Endothelial cell of umbilical vein (primary cell): ENCODE results near the gene ITGB8. TPM values are rescaled to one million over a fixed set of nuclear protein-coding genes. Genes with fewer than 3 reads are reported as not detected.

Experiments
- BruUV-seq: library from RNA; stranded (reverse); fragments of 400-500 nt; replicated peaks from 2 replicates; lab custom pipeline; 2021; lab: Mats Ljungman, UMichigan
- CTCF ChIA-PET: fragments of 300-600, 350-600 bp; sonication (Branson Sonifier 250); formaldehyde crosslinking; loops from one replicate; lab custom pipeline; 2021; ENCODE audit warnings: antibody characterized with exemption, inconsistent platforms; lab: Charles Lee
- POLR2A ChIA-PET: fragments of 300-600, 350-600 bp; sonication (Branson Sonifier 250); formaldehyde crosslinking; loops from one replicate; lab custom pipeline; 2021; ENCODE audit warnings: antibody characterized with exemption, inconsistent platforms; lab: Charles Lee
- DNase-seq: peaks from one replicate; pipeline ENCODE4 v3.0.0-alpha.2; 2011; ENCODE audit warnings: low read depth, low spot score
- FAIRE-seq: peaks from 2 replicates; lab custom pipeline; 2011; peaks lifted over from hg19 to GRCh38; lab: Jason Lieb, UNC
- H2AFZ ChIP-seq: 2 replicates; pipeline ENCODE4 v1.6.0; 2012; ENCODE audit warnings: low read depth, low read length, control low read depth, inconsistent platforms
- H3K27ac ChIP-seq: 2 replicates; pipeline ENCODE4 v1.5.1; 2011; ENCODE audit warnings: low read depth, mild to moderate bottlenecking, control low read depth, low read length, moderate library complexity; ENCODE audit not compliant: insufficient read depth
- H3K27me3 ChIP-seq, 2 experiments: 2 replicates each; pipeline versions ENCODE4 v1.6.0 to v1.6.1; 2011; ENCODE audit warnings: low read length in 2 of 2, mixed read lengths in 1 of 2; ENCODE audit not compliant: control insufficient read depth in 2 of 2, insufficient read depth in 2 of 2
- H3K36me3 ChIP-seq, 2 experiments: 2 replicates in 1 of 2; 3 replicates in 1 of 2; pipeline ENCODE4 v1.5.1; 2011; ENCODE audit warnings: low read length in 2 of 2, mild to moderate bottlenecking in 1 of 2, moderate library complexity in 1 of 2; ENCODE audit not compliant: control insufficient read depth in 2 of 2, insufficient read depth in 2 of 2; ENCODE audit errors: extremely low read depth in 1 of 2
- H3K4me1 ChIP-seq: 3 replicates; pipeline ENCODE4 v1.5.1; 2011; ENCODE audit warnings: mild to moderate bottlenecking, low read length; ENCODE audit not compliant: control insufficient read depth, insufficient read depth; ENCODE audit errors: extremely low read depth
- H3K4me2 ChIP-seq: 2 replicates; pipeline ENCODE4 v1.6.1; 2011; ENCODE audit warnings: low read length, control low read depth, mixed read lengths; ENCODE audit not compliant: insufficient read depth
- H3K4me3 ChIP-seq, 3 experiments: fragments of 200-600 bp in 1 of 3; sonication (generic), shearing (Covaris generic) in 1 of 3; replicated peaks in 1 of 3; 2 replicates each; pipeline ENCODE4 v1.5.1; 2011 to 2016; ENCODE audit warnings: control low read depth in 3 of 3, low read length in 3 of 3, mild to moderate bottlenecking in 2 of 3, inconsistent platforms in 1 of 3, low read depth in 1 of 3, moderate library complexity in 1 of 3; ENCODE audit not compliant: insufficient read depth in 1 of 3
- H3K79me2 ChIP-seq: 2 replicates; pipeline ENCODE4 v1.6.0; 2012; ENCODE audit warnings: low read length, inconsistent platforms; ENCODE audit not compliant: control insufficient read depth, insufficient read depth
- H3K9ac ChIP-seq: replicated peaks from 2 replicates; pipeline ENCODE3; 2011; ENCODE audit warnings: low read length, control low read depth; ENCODE audit not compliant: insufficient read depth; ENCODE audit errors: extremely low read depth
- H3K9me1 ChIP-seq: replicated peaks from 3 replicates; pipeline ENCODE4 v1.6.0; 2011; ENCODE audit warnings: mild to moderate bottlenecking, low read length; ENCODE audit not compliant: control insufficient read depth, insufficient read depth; ENCODE audit errors: extremely low read depth
- H3K9me3 ChIP-seq: replicated peaks from 2 replicates; pipeline ENCODE4 v1.5.1; 2012; ENCODE audit warnings: low read length, inconsistent platforms; ENCODE audit not compliant: control insufficient read depth, insufficient read depth
- H4K20me1 ChIP-seq: replicated peaks from 2 replicates; pipeline ENCODE3; 2011; ENCODE audit warnings: mild to moderate bottlenecking, low read length; ENCODE audit not compliant: control insufficient read depth, insufficient read depth; ENCODE audit errors: extremely low read depth
- CTCF ChIP-seq, 2 donors: IDR thresholded peaks; 1 replicate in 1 of 2; 2 replicates in 1 of 2; pipeline ENCODE4 v1.5.1; 2011; ENCODE audit warnings: low read length in 2 of 2, mild to moderate bottlenecking in 2 of 2, moderate library complexity in 2 of 2, control low read depth in 1 of 2, inconsistent platforms in 1 of 2, low read depth in 1 of 2; ENCODE audit not compliant: insufficient read depth in 1 of 2; ENCODE audit errors: extremely low read depth in 1 of 2
- EZH2 ChIP-seq: IDR thresholded peaks from 2 replicates; pipeline ENCODE4 v1.6.1; 2012; ENCODE audit warnings: borderline replicate concordance, low read depth, mild to moderate bottlenecking, moderate library complexity, low read length, inconsistent platforms; ENCODE audit not compliant: severe bottlenecking
- FOS ChIP-seq: IDR thresholded peaks from 2 replicates; pipeline ENCODE4 v1.6.1; 2011; ENCODE audit warnings: mild to moderate bottlenecking, low read length, moderate library complexity, borderline replicate concordance; ENCODE audit not compliant: insufficient read depth
- GATA2 ChIP-seq: IDR thresholded peaks from 2 replicates; pipeline ENCODE4 v1.7.0; 2011; ENCODE audit warnings: low read depth, mild to moderate bottlenecking, moderate library complexity, mixed read lengths, low read length; ENCODE audit not compliant: insufficient read length, insufficient read depth
- JUN ChIP-seq: IDR thresholded peaks from 2 replicates; pipeline ENCODE4 v1.6.1; 2011; ENCODE audit warnings: borderline replicate concordance, low read depth; ENCODE audit not compliant: insufficient read length, insufficient read depth
- MYC ChIP-seq: IDR thresholded peaks from one replicate; pipeline ENCODE4 v1.6.1; 2011; ENCODE audit warnings: mild to moderate bottlenecking, low read depth, low read length
- POLR2A ChIP-seq: IDR thresholded peaks from 2 replicates; pipeline ENCODE4 v1.6.1; 2012; ENCODE audit warnings: low read depth, mild to moderate bottlenecking, control low read depth, low read length
- POLR2AphosphoS5 ChIP-seq: IDR thresholded peaks from 2 replicates; pipeline ENCODE4 v1.6.1; 2012; ENCODE audit warnings: low read depth, mild to moderate bottlenecking, control low read depth, low read length, moderate library complexity; ENCODE audit not compliant: insufficient read depth
- dilution Hi-C: fragments of 300-500 bp; cut with MboI; formaldehyde crosslinking; loops from one replicate; pipeline ENCODE4 v1.15.0; 2019; ENCODE audit warnings: low sequenced_read_pairs; ENCODE audit not compliant: extremely low pct_ligation_motif_present
- intact Hi-C: fragments of 100-400 bp; cut with micrococcal nuclease; formaldehyde crosslinking; loops from one replicate; pipeline ENCODE4 v1.10.0; 2022
- polyA plus RNA-seq, 4 experiments: library from polyadenylated mRNA; depleted of rRNA in 3 of 4; stranded (reverse) in 3 of 4; unstranded in 1 of 4; fragments of >200 nt; gene quantifications; 2 replicates each; pipeline versions ENCODE4 v1.2.1 to v1.2.3, GENCODE V29; 2011 to 2012; ENCODE audit warnings: missing spikeins in 1 of 4
- total RNA-seq: library from RNA; stranded (reverse); gene quantifications from 2 replicates; pipeline ENCODE4 v1.2.3, GENCODE V29; 2021
- TF ChIP-seq, protein P1 (sequence below): IDR thresholded peaks from 2 replicates; pipeline ENCODE4 v1.6.1; 2011; ENCODE audit not compliant: insufficient read depth, insufficient read length

The ITGB8 gene
- total and polyA plus RNA-seq, 2 donors (not counting 3 experiments of a cell fraction or from before 2014, with no cell fraction given) = 2.9 to 8.2 TPM

DNA sequence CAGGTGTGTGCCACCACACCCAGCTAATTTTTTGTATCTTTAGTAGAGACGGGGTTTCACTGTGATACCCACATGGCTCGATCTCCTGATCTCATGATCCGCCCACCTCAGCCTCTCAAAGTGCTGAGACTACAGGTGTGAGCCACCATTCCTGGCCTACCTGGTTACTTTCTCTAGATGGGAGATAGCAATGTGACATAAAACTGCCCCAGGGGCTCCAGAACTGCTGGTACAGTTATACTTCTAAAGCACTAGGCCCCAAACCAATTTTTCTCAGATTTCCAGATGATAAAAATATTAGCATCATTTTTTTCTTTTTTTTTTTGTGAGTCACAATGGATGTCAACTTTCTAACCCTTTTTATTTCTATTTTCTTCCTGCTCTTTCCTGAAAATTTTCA is 27.4 kb downstream of the ITGB8 start:
- no peak overlapping the region for H3K27ac ChIP-seq
- H3K4me3 ChIP-seq = no peak overlapping the region
- no peak overlapping the region for H2AFZ ChIP-seq
- ChIA-PET CTCF (no interaction called here), POLR2A (no interaction called here)
- no peak overlapping the region for H3K4me2 ChIP-seq
- no peaks in the 10 kb centered on the region for H3K36me3 ChIP-seq
- TF ChIP-seq EZH2 (no peak), FOS (no peak), POLR2A (no peak)
- TF ChIP-seq, protein P1, sequence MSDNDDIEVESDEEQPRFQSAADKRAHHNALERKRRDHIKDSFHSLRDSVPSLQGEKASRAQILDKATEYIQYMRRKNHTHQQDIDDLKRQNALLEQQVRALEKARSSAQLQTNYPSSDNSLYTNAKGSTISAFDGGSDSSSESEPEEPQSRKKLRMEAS = no peak
- no peaks in the 10 kb centered on the region for H3K9me1 ChIP-seq
- H3K4me1 ChIP-seq = peaks cover 10% of the 10 kb centered on the region
- no peaks in the 10 kb centered on the region for H3K9me3 ChIP-seq
- H3K9ac ChIP-seq = no peak overlapping the region
- H3K79me2 ChIP-seq = no peaks in the 10 kb centered on the region
- dilution Hi-C loops (no loop called here), intact Hi-C loops (no loop called here)
- no peak for DNase-seq
- FAIRE-seq = no peak
- BruUV-seq = no TSS peak
- H3K27me3 ChIP-seq = no peaks in the 10 kb centered on the region
- no peaks in the 10 kb centered on the region for H4K20me1 ChIP-seq

DNA sequence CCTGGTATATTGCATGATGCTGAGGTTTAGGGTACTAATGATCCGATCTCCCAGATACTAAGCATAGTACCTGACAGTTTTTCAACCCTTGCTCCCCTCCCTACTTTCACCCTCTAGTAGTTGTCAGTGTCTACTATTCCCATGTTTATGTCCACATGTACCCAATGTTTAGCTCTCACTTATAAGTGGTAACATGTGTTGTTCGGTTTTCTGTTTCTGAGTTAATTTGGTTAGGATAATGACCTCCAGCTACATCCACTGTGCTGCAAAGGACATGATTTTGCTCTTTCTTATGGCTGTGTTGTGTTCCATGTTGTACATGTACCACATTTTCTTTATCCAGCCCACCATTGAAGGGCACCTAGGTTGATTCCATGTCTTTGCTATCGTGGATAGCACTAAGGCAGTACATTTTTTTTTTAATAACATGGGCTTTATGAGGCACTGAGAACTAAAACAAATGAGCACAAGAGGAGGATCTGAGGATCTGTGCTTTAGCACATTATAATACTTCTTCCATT is 28.1 kb downstream of the ITGB8 start:
- no peaks in the 10 kb centered on the region for H3K9me1 ChIP-seq
- H3K4me1 ChIP-seq = peaks cover 7% of the 10 kb centered on the region
- ChIA-PET CTCF (no interaction called here), POLR2A (no interaction called here)
- H4K20me1 ChIP-seq = no peaks in the 10 kb centered on the region
- no peaks in the 10 kb centered on the region for H3K79me2 ChIP-seq
- no peak overlapping the region for H2AFZ ChIP-seq
- no peak overlapping the region for H3K9ac ChIP-seq
- no peak overlapping the region for H3K27ac ChIP-seq
- intact Hi-C loops (no loop called here), dilution Hi-C loops (no loop called here)
- no peaks in the 10 kb centered on the region for H3K27me3 ChIP-seq
- H3K36me3 ChIP-seq = no peaks in the 10 kb centered on the region
- H3K9me3 ChIP-seq = no peaks in the 10 kb centered on the region
- H3K4me3 ChIP-seq = no peak overlapping the region
- no peak for FAIRE-seq
- no TSS peak for BruUV-seq
- TF ChIP-seq CTCF (IDR thresholded peaks at IDR 0.05; ENCODE audit: extremely low read depth in 1 of 2, insufficient read depth in 1 of 2, low read depth in 1 of 2, low read length in 2 of 2) (no peak), POLR2AphosphoS5 (no peak), JUN (no peak), GATA2 (no peak), POLR2A (no peak), MYC (no peak), FOS (no peak), EZH2 (no peak)
- TF ChIP-seq, protein P1 = no peak
- no peak for DNase-seq
- H3K4me2 ChIP-seq = no peak overlapping the region
